Stimulated activated CD4-positive, alpha-beta T cell treated with anti-CD3 and anti-CD28 coated beads, TNF-alpha, amount 100 ng/mL, for 4 hours (primary cell): ENCODE results near the gene TENM3.

Source experiments
- DNase-seq, 3 experiments: peaks; one replicate each; pipeline ENCODE4 v3.0.0-alpha.2; 2020; ENCODE audit warnings: low read depth in 3 of 3

The TENM3 gene

GRCh38 chr4:182624281-182624680, 381.1 kb downstream of the TENM3 start:
- no peak for DNase-seq

- no peak for DNase-seq
Measured at GRCh38 chr4:182625193-182625592, 382.0 kb downstream of the TENM3 start.

- no peak for DNase-seq
Measured at GRCh38 chr4:182627996-182628395, 384.8 kb downstream of the TENM3 start.

- DNase-seq, result no peak
Measured at GRCh38 chr4:182628544-182628943, 385.3 kb downstream of the TENM3 start.

GRCh38 chr4:182629096-182629495, 385.9 kb downstream of the TENM3 start:
- no peak for DNase-seq

- no peak for DNase-seq
Measured at GRCh38 chr4:182640491-182640890, 397.3 kb downstream of the TENM3 start.

- no peak for DNase-seq
Measured at GRCh38 chr4:182640932-182641331, 397.7 kb downstream of the TENM3 start.

- no peak for DNase-seq
Measured at GRCh38 chr4:182642831-182643230, 399.6 kb downstream of the TENM3 start.

- no peak for DNase-seq
Measured at GRCh38 chr4:182643801-182644682, 400.8 kb downstream of the TENM3 start.

GRCh38 chr4:182644683-182645050, 401.5 kb downstream of the TENM3 start:
- no peak for DNase-seq

GRCh38 chr4:182645511-182645910, 402.3 kb downstream of the TENM3 start:
- no peak for DNase-seq

- no peak for DNase-seq
Measured at GRCh38 chr4:182647646-182648300, 404.6 kb downstream of the TENM3 start.

- DNase-seq, result no peak
Measured at GRCh38 chr4:182648766-182649165, 405.6 kb downstream of the TENM3 start.

- no peak for DNase-seq
Measured at GRCh38 chr4:182649698-182650477, 406.7 kb downstream of the TENM3 start.

GRCh38 chr4:182653596-182653995, 410.4 kb downstream of the TENM3 start:
- no peak for DNase-seq

- DNase-seq, result no peak
Measured at GRCh38 chr4:182655340-182655739, 412.1 kb downstream of the TENM3 start.

GRCh38 chr4:182662551-182662950, 419.3 kb downstream of the TENM3 start:
- DNase-seq, result no peak

- DNase-seq, result no peak
Measured at GRCh38 chr4:182671231-182671630, 428.0 kb downstream of the TENM3 start.

- DNase-seq, result no peak
Measured at GRCh38 chr4:182671749-182672148, 428.5 kb downstream of the TENM3 start.

GRCh38 chr4:182678590-182678989, 435.4 kb downstream of the TENM3 start:
- no peak for DNase-seq

GRCh38 chr4:182679533-182679932, 436.3 kb downstream of the TENM3 start:
- no peak for DNase-seq

- no peak for DNase-seq
Measured at GRCh38 chr4:182680234-182680653, 437.0 kb downstream of the TENM3 start.
